Prostate gland (tissue), 2 donors: ENCODE measurements around the gene LBP. TPM values are rescaled to one million over a fixed set of nuclear protein-coding genes. Genes with fewer than 3 reads are reported as not detected.

Experiments
- DNase-seq: peaks from one replicate; pipeline ENCODE4 v3.0.0-alpha.2; 2019; ENCODE audit warnings: low spot score
- H3K27ac ChIP-seq, 2 donors: fragments of 200-600 bp; sonication (generic); 2 replicates each; pipeline ENCODE4 v1.5.1; 2017 to 2019
- H3K27me3 ChIP-seq: fragments of 200-600 bp; sonication (generic); replicated peaks from 2 replicates; pipeline ENCODE4 v1.5.1; 2019; ENCODE audit not compliant: insufficient read depth
- H3K36me3 ChIP-seq, 2 donors: fragments of 200-600 bp; sonication (generic); 1 replicate in 1 of 2; 2 replicates in 1 of 2; pipeline versions ENCODE4 v1.5.1 to v1.8.1; 2017 to 2019
- H3K4me1 ChIP-seq: fragments of 200-600 bp; sonication (generic); replicated peaks from 2 replicates; pipeline ENCODE4 v1.5.1; 2019
- H3K4me3 ChIP-seq, 2 donors: fragments of 200-600 bp; sonication (generic); 2 replicates each; pipeline ENCODE4 v1.5.1; 2017 to 2019
- H3K9me3 ChIP-seq: fragments of 200-600 bp; sonication (generic); 2 replicates; pipeline ENCODE4 v1.5.1; 2017
- POLR2A ChIP-seq: fragments of 450-650 bp; IDR thresholded peaks from one replicate; pipeline ENCODE4 v1.6.1; 2016; ENCODE audit warnings: antibody characterized with exemption, mild to moderate bottlenecking
- POLR2AphosphoS5 ChIP-seq: sonication (generic); formaldehyde crosslinking; IDR thresholded peaks from one replicate; pipeline ENCODE4 v1.6.1; 2017; ENCODE audit warnings: antibody characterized with exemption
- WGBS: methylation state at CpG from one replicate; pipeline ENCODE4 v1.1.5; 2018; 5-methylcytosine and 5-hydroxymethylcytosine counted together
- intact Hi-C: fragments of 100-400 bp; cut with DNase I; formaldehyde crosslinking; loops from one replicate; pipeline ENCODE4 v1.14.2; 2022
- total RNA-seq, 2 donors: library from RNA; depleted of rRNA; stranded (reverse); fragments of >200 nt; gene quantifications; one replicate each; pipeline ENCODE4 v1.1.0, GENCODE V29; 2016
- TF ChIP-seq, protein P1 (sequence below), 4 experiments: fragments of 200-600 bp in 2 of 4; fragments of 450-650 bp in 2 of 4; sonication (generic) in 2 of 4; IDR thresholded peaks; 1 replicate in 3 of 4; 2 replicates in 1 of 4; pipeline ENCODE4 v1.5.1; 2016 to 2019; ENCODE audit warnings: antibody characterized with exemption in 4 of 4, mild to moderate bottlenecking in 2 of 4, moderate library complexity in 2 of 4

The LBP gene
- total RNA-seq, 2 donors from 2014 or later: 1.1 TPM; not detected in 1

DNA sequence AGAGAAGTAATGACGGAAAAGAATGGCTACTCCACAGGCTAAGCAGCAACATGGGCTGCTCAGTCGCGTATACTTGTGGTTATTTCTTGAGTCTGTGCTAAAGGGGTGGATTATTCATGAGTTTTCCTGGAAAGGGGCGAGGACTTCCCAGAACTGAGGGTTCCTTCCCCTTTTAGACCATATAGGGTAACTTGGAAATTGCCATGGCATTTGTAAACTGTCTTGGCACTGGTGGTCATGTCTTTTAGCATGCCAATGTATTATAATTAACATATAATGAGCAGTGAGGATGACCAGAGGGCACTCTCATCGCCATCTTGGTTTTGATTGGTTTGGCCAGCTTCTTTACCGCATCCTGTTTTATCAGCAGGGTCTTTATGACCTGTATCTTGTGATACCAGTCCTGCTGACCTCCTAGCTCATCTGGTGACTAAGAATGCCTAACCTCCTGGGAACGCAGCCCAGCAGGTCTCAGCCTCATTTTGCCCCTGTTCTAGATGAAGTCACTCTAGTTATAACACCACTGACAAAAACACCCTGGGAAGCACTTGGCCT, 11.4 kb downstream of the LBP start:
- Histone ChIP-seq H3K36me3 (no peaks in the 10 kb centered on the region), H3K4me3 (no peak overlapping the region), H3K27me3 (no peaks in the 10 kb centered on the region), H3K9me3 (no peaks in the 10 kb centered on the region), H3K4me1 (no peaks in the 10 kb centered on the region), H3K27ac (no peak overlapping the region)
- 75% methylated on average over 7 of the region's 7 CpGs for WGBS
- TF ChIP-seq POLR2AphosphoS5 (no peak), POLR2A (no peak)
- TF ChIP-seq, protein P1, sequence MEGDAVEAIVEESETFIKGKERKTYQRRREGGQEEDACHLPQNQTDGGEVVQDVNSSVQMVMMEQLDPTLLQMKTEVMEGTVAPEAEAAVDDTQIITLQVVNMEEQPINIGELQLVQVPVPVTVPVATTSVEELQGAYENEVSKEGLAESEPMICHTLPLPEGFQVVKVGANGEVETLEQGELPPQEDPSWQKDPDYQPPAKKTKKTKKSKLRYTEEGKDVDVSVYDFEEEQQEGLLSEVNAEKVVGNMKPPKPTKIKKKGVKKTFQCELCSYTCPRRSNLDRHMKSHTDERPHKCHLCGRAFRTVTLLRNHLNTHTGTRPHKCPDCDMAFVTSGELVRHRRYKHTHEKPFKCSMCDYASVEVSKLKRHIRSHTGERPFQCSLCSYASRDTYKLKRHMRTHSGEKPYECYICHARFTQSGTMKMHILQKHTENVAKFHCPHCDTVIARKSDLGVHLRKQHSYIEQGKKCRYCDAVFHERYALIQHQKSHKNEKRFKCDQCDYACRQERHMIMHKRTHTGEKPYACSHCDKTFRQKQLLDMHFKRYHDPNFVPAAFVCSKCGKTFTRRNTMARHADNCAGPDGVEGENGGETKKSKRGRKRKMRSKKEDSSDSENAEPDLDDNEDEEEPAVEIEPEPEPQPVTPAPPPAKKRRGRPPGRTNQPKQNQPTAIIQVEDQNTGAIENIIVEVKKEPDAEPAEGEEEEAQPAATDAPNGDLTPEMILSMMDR (IDR thresholded peaks at IDR 0.05): no peak
- DNase-seq: no peak
- intact Hi-C loops: no loop called here

DNA sequence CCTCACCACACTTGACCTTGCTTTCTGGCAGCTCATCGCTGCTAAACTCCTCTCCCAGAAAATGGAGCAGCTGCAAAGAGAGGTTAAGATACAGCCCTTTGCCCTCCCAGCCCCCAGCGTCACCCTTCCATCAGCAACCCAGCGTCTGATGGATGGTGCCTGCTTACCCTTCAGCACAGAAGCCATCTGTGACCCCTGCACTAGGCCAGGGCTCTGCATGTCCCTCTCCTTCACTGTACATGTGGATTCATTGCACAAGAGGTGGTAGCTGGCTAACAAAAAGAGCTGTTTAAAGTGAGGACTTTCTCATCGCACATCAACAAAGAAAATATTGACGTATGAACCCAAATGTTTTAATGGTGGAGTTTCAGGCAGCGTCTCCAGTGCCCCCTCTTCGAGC, 12.3 kb downstream of the LBP start:
- Histone ChIP-seq H3K27ac (no peak overlapping the region), H3K4me3 (no peak overlapping the region), H3K9me3 (no peaks in the 10 kb centered on the region), H3K36me3 (no peaks in the 10 kb centered on the region), H3K27me3 (no peaks in the 10 kb centered on the region), H3K4me1 (no peaks in the 10 kb centered on the region)
- DNase-seq: no peak
- intact Hi-C loops: no loop called here
- 81% methylated on average over 7 of the region's 7 CpGs for WGBS
- no peak for TF ChIP-seq POLR2AphosphoS5
- TF ChIP-seq, protein P1 (IDR thresholded peaks at IDR 0.05): no peak
- no peak for TF ChIP-seq POLR2A

DNA sequence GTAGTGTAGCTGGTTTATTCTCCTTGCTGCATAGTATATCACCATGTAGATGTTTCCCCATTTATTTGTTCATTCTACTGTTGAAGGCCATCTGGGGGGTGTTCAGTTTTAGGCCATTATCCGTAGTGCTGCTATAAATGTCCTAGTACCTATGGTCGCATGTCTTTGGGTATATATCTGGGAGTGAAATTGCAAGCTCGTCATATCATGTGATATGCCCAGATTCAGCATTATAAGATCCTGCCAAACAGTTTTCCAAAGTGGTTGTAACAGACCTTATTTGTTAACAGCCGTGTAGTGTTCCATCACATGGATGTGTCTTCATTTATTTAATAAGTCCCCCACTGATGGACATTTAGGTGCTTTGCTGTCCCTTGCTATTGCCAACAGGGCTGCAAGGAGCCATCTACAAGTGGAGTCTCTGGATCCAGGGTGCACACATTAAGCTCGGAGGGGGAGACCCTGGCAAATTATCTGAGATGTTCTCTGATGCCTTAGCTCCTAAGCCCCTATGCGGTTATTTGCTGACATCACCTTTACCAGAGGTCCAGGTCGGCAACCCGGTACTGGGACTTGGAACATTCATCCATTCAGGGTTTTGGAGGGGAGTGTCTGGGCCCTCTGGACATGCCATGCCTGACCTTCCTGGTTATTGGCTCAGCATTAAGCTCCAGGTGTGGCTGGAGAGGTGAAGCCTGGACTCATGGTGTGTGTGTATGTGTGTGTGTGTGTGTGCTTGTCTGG, 16.9 kb downstream of the LBP start:
- Histone ChIP-seq H3K4me3 (no peak overlapping the region), H3K36me3 (no peaks in the 10 kb centered on the region), H3K9me3 (no peaks in the 10 kb centered on the region), H3K4me1 (no peaks in the 10 kb centered on the region), H3K27ac (no peak overlapping the region), H3K27me3 (no peaks in the 10 kb centered on the region)
- intact Hi-C loops: no loop called here
- TF ChIP-seq, protein P1 (IDR thresholded peaks at IDR 0.05): no peak
- DNase-seq: no peak
- WGBS: 88% methylated on average over 8 of the region's 8 CpGs

DNA sequence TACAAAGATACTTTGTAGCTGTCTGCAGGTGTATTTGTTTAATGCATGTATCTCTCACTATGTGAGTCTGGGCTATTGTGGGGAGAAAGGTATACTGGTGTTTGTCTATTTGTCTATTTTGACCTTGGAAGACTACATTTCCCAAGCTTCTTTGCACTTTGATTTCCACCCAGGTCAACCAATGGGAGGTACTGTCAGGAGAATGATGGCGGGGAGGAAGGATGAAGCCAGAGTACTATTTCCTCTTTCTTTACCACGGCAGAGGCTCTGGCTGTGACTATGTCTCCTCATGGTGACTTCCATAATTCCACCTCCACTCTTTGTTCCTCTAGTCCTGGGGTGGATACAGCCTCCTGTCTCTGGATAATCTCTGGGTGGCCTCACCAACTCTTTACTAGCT, 23.1 kb downstream of the LBP start:
- H3K27me3 ChIP-seq: no peaks in the 10 kb centered on the region
- no peak for DNase-seq

More for the DNA sequence above, 23.1 kb downstream of the LBP start:
- no peaks in the 10 kb centered on the region for H3K36me3 ChIP-seq
- H3K4me1 ChIP-seq: no peaks in the 10 kb centered on the region
- intact Hi-C loops: no loop called here
- no peak overlapping the region for H3K4me3 ChIP-seq
- no peak for TF ChIP-seq POLR2AphosphoS5
- TF ChIP-seq, protein P1 (IDR thresholded peaks at IDR 0.05): no peak
- TF ChIP-seq POLR2A: no peak
- WGBS: 49% methylated on average over 2 of the region's 2 CpGs
- H3K9me3 ChIP-seq: no peaks in the 10 kb centered on the region
- H3K27ac ChIP-seq: no peak overlapping the region
